SK-N-MC (cell line): ENCODE results near the gene HDAC6.
"Not testable (repeated sequence)": the region's sequence is repeated elsewhere in the genome, so short reads cannot be mapped to it uniquely, and the experiment has no call there.

Experiments used
- EZH2 ChIP-seq: fragments of 200-600 bp; sonication (generic); IDR thresholded peaks from one replicate; pipeline ENCODE4 v1.6.1; 2017; ENCODE audit warnings: antibody characterized with exemption
- FOXP2 ChIP-seq: optimal IDR thresholded peaks from 2 replicates; pipeline ENCODE3; 2011; ENCODE audit warnings: mild to moderate bottlenecking, moderate library complexity; ENCODE audit not compliant: insufficient read depth; ENCODE audit errors: extremely low read length, control extremely low read depth
- POLR2AphosphoS5 ChIP-seq: IDR thresholded peaks from 2 replicates; pipeline ENCODE4 v1.6.1; 2012; ENCODE audit warnings: mild to moderate bottlenecking, low read depth, low read length, borderline replicate concordance

- TF ChIP-seq POLR2AphosphoS5, EZH2, FOXP2: not testable (repeated sequence)
These were observed 70.2 kb downstream of the HDAC6 start for GRCh38 chrX:48872017-48872416.
